Measurements from ENCODE around the gene RPL27.
"Not testable (repeated sequence)": the region's sequence is repeated elsewhere in the genome, so short reads cannot be mapped to it uniquely, and the experiment has no call there.

RPL27 gene

DNA sequence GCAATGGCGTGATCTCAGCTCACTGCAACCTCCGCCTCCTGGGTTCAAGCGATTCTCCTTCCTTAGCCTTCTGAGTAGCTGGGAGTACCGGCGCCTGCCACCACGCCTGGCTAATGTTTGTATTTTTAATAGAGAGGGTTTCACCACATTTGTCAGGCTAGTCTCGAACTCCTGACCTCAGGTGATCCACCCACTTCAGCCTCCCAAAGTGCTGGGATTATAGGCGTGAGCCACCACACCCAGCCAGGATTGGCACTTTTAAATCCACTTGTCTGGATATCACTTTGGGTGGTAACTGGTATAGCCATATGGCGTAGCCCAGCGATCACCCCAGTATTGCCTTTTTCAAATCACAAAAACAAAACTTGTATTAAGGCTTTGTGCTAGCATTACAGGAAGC, 4.3 kb upstream of the RPL27 start:
- DNase-seq (ENCODE audit: low spot score), result not testable (repeated sequence)

DNA sequence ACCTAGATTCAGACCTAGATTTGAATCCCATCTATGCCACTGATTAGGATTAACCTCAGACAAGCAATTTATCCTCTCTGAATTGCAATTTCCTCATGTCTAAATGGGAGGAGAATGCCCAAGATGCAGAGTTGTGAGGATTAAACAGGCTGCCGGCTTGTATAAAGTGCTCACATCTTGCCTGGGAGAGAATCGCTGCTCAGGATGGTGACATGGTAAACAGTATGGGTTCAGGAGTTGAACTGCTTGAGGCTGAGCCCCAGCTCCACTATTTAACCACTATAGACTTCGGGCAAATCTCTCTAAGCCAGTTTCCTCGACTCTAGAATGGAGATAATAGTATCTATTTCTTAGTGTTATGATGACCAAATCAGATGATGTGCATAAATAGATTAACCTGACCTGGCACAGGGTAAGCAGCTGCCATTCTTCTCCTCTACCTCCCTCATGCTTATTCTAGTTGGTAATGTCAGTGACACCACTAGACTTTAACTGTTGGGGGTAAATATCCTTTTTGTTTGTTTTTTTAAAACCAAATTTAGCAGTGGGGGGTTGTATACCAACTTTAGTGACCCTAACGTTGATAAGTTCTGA, 732 bp upstream of the RPL27 start:
- DNase-seq (ENCODE audit: low spot score), result no peak

DNA sequence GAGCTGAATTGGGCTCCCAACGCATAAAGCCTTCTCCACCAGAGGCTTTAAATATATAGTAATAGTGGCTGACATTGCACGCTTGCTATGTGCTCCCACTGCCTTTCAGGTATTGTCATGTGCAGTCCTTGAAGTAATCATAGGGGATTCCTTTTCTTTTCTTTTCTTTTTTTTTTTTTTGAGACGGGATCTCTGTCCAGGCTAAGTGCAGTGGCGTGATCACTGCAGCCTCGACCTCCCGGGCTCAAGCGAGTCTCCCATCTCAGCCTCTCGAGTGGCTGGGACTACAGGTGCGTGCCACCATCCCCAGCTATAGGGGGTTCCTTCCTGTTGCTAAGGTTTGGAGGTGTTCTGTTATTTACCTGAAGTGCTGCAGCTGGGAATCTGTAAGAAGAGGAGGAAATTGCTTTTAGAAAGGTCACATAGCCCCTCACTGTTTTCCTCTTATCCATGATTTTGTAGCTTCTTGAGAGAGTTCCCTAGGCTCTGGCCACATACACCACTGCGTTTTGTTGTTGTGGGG, 845 bp downstream of the RPL27 start:
- DNase-seq (ENCODE audit: low spot score), result no peak

DNA sequence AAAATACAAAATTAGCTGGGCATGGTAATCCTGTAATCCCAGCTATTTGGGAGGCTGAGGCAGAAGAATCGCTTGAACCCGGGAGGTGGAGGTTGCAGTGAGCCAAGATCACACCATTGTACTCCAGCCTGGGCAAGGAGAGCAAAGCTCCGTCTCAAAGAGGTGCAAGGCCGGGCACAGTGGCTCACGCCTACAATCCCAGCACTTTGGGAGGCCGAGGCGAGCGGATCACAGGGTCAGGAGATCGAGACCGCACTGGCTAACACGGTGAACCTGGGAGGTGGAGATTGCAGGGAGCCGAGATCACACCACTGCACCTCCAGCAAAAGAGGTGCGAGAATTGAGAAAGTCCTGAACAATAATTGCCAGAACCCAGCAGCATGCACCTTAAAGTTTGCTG, 2.7 kb downstream of the RPL27 start:
- not testable (repeated sequence) for DNase-seq (ENCODE audit: low spot score)

DNA sequence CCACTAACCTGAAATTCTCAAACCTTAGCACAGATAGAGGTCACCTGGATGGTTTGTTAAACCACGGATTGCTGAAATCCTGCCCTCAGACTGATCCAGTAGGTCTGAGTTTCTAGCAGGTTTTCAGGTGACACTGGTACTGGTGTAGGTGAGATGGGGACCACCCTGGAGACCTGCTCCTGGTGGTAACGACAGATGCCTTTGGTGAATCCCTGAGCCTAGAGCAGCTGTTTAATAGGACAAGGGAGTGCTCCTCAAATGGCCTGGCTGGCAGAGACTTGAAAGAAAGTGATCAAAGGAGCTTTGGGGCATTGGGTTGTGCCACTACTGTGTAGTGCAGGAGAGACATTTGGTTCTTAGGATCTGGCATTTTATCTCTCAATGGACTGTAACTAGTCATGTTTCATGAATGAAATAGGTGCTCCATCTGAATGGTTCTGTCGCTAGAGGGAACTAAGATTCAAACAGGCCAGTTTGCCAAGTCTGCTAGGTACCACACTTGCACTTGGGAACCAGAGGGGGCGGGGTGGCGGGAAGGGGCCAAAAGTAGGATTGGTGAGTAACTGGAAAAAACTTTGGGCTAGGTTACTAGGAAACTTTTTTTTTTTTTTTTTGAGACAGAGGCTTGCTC, 5.4 kb downstream of the RPL27 start:
- no peak for DNase-seq (ENCODE audit: low spot score)

DNA sequence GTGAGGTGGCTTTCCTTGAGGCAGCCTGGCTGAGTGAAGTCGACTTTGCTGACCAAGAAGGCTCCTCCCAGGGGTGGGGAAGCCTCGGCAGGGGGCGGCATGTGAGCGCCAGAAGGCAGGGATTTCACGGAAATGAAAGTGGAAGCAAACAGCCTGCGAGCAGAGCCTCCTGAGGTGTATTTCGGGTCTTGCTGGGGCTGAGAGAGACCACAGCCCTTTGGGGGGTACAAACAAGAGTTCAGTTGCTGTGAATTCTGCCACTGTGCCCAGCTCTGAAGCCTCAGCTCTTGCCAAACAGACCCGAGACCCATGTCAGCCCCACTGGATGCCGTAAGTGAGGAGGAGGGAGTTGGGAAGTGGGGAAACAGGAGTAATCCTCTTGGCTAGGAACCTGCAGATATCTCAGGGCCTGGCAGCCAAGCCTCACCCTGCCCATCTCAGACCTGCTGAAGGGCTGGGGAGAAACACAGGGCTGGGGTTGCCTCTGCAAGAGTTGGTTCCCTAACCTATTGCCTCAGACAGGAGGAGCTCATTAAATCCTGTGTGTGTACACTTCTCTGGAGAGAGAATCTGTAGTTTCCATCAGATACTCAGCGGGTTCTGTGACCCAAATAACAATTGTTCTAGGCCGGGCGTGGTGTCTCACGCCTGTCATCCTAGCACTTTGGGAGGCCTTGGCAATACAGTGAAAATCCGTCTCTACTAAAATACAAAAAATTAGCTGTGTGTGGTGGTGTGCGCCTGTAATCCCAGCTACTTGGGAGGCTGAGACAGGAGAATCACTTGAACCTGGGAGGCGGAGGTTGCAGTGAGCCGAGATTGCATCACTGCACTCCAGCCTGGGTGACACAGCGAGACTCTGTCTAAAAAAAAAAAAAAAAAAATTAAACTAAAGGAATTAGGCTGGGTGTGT, 8.7 kb downstream of the RPL27 start, which contains the start of gene IFI35:
IFI35 (plus strand) TSS at position 146 of the 913 bp plus-strand sequence; CDS start at position 310, 164 bp downstream.
- peak; percentile 62 for DNase-seq (ENCODE audit: low spot score)

DNA sequence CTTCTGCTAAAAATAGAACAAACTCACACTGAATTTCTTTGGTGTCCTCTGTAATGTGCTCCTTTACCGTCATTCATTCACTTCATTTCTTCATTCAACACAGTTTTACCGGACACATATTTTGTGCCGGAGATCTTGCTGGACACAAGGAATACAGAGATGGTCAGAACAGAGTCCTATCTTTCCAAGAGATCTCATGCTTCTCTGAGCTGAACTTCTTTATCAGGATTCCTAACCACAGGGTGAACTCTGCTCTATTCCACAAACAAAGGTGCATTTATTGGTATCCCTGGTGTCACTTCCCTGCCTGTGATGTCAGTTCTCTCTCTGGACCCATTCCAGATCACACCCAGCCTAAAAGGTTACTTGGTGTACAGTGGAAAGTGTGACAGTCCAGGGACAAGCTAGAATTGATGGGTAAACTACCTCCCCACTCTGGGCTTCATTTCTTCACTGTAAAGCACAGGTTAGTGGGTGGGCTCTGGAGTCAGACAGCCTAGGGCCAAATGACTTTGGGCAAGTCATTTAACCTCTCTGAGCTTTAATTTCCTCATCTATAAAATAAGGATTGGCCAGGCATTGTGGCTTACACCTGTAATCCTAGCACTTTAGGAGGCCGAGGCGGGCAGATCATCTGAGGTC, 12.6 kb downstream of the RPL27 start:
- peak; percentile 96 for DNase-seq (ENCODE audit: low spot score)

DNA sequence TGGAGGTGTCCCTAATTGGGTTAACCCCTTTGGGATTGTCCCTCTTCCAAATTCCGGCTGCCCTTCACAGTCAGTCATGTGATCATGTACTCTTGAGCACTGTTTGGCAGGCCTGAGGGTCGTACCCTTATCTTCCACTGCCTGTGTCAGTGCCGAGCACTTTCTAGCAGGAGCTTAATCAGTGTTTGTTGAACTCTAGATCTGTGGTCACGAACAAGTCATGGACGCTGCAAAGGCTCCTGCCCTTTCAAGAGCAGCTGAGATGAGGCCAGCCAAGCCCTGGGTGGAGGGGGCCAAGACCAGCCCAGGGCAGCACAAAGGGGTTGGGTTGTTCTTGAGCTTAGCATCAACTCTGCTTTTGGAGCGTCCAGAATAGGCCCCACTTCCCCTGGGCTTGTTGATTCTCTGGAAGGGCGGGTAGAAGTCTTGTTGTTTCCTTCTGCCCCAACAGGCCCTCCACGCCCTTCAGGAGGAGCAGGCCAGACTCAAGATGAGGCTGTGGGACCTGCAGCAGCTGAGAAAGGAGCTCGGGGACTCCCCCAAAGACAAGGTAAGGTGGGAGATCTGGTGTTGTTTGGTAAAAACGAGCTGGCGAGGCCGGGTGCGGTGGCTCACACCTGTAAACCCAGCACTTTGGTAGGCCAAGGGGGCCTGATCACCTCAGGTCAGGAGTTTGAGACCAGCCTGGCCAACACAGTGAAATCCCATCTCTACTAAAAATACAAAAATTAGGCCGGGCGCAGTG, 13.7 kb downstream of the RPL27 start:
- DNase-seq (ENCODE audit: low spot score), result no peak

DNA sequence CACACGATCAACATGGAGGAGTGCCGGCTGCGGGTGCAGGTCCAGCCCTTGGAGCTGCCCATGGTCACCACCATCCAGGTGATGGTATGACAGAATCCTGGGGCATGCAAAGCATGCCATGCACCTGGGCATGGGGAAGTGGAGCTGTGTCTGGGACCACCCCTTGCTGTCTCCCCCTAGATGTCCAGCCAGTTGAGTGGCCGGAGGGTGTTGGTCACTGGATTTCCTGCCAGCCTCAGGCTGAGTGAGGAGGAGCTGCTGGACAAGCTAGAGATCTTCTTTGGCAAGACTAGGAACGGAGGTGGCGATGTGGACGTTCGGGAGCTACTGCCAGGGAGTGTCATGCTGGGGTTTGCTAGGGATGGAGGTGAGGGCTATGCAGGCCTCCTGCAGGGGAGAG, 15.1 kb downstream of the RPL27 start:
- no peak for DNase-seq (ENCODE audit: low spot score)

DNA sequence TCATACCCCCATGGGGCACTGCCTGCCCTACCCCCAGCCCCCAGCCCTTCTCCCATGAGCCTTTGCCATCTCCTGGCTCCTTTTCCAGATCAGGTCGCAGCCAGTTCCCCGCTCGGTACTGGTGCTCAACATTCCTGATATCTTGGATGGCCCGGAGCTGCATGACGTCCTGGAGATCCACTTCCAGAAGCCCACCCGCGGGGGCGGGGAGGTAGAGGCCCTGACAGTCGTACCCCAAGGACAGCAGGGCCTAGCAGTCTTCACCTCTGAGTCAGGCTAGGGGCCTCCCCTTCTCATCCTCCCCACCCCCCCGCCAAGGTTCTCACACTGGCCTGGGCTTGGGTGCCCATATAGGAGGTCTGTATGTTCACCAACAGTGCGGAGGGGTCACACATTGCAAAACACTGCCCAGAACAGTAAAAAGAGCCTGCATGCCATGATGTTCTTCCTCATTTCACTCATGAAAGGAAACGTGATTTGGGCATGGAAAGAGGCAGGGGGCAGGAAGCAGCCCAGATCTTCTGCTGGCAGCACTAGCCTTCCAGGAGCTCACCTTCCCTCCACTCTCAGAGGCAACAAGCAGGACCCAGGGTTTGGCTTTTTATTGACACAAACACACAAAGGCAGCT, 15.9 kb downstream of the RPL27 start:
- DNase-seq (ENCODE audit: low spot score), result no peak

DNA sequence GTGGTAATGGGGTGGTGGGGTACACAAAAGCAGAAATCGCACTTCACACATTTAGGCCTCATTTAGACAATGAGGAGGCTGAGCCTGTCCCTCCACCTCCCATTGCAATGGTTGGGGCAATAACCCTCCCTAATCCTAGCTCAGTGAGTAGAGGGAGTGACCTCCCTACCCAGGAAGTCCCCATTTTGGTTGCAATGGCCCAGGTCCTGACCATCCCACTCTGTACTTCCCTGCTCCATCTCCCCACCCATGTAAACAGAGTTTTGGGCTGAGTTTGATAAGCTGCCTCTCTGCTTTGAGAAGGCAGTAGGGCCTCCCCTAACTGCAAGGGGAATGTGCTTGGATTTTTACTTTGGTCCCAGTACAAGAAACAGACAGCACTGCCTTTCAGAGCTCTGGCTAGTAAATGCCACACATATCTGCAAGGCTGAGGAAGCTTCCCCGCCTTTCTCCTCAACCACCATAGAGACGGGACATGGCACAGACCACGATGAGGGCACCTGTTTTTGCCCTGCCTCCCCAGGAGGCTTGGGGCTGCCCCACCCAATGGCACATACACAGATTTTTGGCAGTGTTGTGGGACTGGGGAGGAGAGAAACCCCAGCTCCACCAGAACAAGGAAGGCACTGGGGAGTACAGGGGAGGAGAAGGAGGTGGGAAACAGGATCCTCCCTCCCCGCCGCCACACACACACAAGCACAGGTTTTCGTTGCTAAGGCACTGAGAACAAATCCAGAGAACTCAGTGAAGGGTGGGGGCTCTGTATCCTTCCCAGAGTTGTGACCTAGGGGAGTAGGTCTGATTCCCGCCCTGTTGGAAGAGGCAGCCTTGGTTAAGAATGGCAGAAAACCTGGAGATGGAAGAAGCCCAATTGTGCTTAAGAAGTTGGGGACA, 16.7 kb downstream of the RPL27 start:
- DNase-seq (ENCODE audit: low spot score), result no peak

DNA sequence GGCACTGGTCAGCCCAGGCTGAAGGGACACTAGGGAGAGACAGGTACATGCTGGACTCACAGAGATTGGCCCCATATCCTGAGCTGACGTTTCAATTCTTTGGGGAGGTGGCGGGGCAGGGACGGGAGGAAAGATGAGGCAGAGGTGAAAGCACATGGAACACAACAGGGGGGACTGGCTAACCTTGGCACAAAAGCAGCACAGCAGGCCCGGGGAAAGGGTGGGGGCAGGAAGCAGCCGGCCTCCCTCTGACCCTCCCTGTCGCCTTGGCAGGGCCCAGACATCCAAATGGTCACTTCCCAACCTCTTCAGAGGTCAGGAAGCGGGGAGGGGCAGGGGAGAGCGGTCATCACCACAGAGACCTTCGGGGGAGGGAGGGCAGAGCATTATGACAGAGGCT, 17.4 kb downstream of the RPL27 start:
- no peak for DNase-seq (ENCODE audit: low spot score)

DNA sequence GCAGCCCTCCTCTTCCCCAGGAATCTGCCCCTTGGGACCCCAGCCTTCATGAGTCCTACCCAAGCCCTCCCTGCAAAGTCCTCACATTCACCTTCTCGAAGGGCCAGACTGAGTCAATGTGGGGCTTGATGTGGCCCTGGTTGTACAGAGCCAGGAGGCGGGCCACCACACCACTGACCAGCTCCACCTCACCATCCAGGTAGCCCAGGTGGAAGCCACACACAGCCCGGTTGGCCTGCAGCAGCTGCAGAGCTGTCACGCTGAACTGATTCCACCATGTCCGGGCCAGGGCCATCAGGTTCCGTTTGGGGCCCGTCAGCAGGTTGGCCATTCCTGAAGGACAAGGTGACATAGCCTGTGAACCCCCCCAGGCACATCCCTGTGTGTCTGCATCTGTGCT, 18.0 kb downstream of the RPL27 start:
- DNase-seq (ENCODE audit: low spot score), result no peak

DNA sequence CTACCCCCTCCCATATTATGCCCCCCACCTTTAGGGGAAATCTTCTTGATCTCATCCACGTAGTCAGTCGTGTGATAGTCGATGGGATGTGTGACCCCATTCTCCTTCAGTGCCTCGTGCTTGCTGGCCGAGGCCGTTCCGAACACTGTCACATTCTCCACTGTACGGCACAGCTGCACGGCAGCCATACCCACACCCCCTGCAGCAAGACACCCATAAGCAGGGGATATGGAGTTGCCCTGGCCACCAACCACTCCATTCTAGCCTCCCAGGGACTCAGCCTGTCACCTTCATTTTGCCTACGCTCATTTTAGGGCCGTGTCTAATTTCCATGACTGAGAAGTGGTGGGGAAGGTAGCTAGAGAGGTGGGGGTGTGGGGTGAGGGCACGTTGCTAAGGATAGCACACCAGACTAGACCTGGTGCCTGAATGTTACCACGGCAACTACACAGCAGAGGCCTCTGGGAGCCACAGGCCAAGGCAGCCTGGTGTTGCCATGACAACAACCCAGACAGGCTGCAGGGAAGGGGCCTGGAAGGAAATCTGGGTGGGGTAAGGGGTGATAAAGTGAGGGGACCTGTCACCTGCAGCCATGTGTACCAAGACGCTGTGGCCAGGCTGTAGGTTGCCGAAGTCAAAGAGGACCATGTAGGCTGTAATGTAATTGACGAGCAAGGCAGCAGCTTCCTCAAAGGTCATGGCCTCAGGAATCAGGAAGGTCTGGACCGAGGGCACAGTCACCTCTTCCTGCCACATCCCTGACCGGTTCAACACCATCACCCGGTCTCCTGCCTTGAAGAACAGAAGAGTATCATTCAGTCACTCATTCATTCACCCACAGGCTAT, 20.0 kb downstream of the RPL27 start:
- DNase-seq (ENCODE audit: low spot score), result no peak

DNA sequence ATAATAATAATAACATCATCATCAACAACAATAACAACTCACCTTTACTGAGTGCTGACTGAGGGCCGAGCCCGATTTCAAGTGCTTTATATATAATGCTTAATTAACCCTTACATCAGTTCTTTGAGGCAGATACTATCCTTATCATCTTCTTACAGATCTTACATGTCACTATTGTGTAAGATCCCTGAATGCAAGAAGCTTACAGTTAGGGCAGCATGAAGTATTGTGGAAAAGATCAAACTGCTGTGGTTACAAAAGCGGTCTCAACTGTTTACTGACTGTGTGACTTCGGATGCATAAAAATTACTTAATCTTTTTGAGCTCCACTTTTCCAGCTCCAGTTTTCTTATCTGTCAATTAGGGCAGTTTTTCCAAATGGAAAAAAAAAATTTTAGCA, 20.7 kb downstream of the RPL27 start:
- no peak for DNase-seq (ENCODE audit: low spot score)

DNA sequence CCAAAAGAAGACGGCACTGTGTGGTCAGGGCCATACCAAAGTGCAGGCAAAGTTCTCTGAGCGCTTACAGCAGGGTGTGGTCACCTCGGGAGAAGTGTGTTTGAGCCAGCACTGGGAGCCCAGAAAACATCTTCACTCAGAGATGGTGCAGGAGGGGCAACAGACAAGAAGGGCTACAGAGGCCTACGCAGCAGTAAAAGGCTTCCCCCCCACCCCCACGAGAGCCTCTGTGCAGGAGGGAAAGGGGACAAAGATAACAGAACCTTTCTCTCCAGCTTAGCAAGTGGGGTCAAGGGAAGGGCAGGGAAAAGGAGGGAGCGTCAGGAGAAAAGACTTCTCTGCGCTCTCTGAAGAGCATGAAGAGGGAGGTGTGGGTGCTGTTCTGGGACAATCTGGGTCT, 21.2 kb downstream of the RPL27 start:
- DNase-seq (ENCODE audit: low spot score), result peak; percentile 51

DNA sequence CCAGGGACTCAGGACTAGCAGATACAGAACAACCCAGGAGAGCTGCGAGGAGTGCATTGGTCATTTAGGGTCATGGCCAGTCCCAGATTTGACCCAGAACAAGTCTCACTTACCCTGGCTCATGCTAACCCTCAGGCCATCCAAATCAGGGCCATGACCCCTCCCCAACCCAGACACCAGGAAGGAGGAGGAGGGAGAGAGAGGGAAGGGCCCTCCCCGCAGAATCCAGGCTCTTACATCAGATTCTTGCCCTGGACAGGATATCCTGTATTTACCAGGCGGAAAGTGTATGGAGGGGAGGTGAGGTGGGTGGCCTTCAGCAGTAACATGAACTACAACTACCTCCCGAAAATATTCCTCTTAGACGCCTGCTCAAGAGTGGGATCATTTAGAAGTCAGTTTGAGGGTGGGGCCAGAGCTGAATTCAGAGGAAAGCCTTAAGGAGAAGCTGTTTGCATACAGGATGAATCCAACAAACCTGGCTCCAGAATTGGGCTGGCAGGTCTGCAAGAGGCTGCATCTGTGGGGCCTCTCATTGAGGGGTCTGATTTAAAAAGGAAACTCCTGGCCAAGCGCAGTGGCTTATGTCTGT, 21.9 kb downstream of the RPL27 start:
- no peak for DNase-seq (ENCODE audit: low spot score)

All from COLO829 (cell line).